ENCODE measurements around the gene AWAT2.
"Not testable (repeated sequence)": the region's sequence is repeated elsewhere in the genome, so short reads cannot be mapped to it uniquely, and the experiment has no call there.

The AWAT2 gene

GRCh38 chrX:70001708-70002341 is 47.9 kb downstream of the AWAT2 start:
- DNase-seq (ENCODE audit: extremely low spot score, insufficient read length, low read depth) = no peak
- no peak for FAIRE-seq

DNA sequence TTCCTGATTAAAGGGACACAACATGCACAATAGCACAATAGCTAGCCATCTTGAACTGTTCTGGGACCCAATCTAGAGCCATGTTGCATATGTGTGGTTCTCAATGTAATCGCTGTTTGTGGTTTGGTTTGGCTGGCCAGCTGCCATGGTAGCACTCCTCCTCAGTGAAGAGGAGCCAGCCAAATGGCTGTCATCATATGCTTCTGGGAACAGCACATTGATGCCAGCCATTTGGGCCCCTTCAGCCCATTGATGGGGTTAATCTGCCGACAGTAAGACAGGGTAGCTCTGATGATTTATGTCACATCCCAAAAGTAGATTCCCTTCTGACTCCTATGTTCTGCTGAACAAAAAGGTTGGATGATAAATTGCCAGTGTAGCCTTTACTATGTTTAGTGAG is 48.5 kb downstream of the AWAT2 start:
- DNase-seq (ENCODE audit: extremely low spot score, insufficient read length, low read depth) (no peak), FAIRE-seq (no peak)

DNA sequence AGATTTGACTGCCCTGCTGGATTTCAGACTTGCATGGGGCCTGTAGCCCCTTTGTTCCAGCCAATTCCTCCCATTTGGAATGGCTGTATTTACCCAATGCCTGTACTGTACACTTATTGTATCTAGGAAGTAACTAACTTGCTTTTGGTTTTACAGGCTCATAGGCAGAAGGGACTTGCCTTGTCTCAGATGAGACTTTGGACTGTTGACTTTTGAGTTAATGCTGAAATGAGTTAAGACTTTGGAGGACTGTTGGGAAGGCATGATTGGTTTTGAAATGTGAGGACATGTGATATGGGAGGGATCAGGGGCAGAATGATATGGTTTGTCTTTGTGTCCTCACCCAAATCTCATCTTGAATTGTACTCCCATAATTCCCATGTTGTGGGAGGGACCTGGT is 51.4 kb downstream of the AWAT2 start:
- DNase-seq (ENCODE audit: extremely low spot score, insufficient read length, low read depth); FAIRE-seq: not testable (repeated sequence)

GRCh38 chrX:69996113-69996468 is 53.6 kb downstream of the AWAT2 start:
- DNase-seq (ENCODE audit: extremely low spot score, insufficient read length, low read depth) (no peak), FAIRE-seq (no peak)

DNA sequence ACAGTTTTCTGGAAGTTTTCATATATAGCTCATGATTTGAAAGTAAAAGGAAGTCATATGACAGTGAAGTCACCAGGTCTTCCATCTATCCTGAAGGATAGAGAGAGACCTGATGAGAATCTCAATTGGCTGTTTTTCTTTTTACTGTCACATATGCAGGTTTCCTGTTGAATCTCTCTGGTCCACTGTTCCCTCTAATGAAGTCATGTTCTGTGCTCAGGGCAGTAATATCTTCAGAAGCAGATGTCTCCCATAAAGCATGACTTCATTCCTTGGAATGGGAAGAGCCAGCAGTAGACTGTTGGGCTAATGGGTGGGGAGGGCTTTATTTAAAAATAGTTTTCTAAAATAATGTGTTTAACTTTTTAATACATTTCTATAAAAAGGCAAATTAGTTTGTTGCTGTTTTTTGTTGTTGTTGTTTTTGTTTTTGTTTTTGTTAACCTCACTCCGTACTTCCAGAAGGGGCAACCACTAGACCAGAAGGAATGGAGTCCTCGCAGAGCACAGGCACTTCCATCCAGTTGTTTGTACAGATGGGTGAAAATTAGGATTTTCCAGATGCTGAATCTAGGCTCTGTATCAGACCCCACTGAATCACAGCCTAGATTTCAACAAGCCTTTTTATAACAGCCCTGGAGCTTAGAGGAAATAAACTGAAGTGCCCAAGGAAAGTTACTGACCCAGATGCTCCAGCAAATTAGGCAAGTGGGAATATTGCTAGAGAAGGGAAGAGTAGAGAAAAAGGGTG is 54.2 kb downstream of the AWAT2 start:
- no peak for FAIRE-seq

GRCh38 chrX:69993494-69993893 is 56.2 kb downstream of the AWAT2 start:
- DNase-seq (ENCODE audit: extremely low spot score, insufficient read length, low read depth) = no peak
- no peak for FAIRE-seq

More for the DNA sequence above, 54.2 kb downstream of the AWAT2 start:
- DNase-seq (ENCODE audit: extremely low spot score, insufficient read length, low read depth) = no peak

- DNase-seq (ENCODE audit: extremely low spot score, insufficient read length, low read depth) (no peak), FAIRE-seq (no peak)
Measured at GRCh38 chrX:69991685-69992084, 58.1 kb downstream of the AWAT2 start.
